ENCODE measurements around the gene UPK1A. TPM values are rescaled to one million over a fixed set of nuclear protein-coding genes. Genes with fewer than 3 reads are reported as not detected.

Gene UPK1A
- total and polyA plus RNA-seq, 2 donors (not counting 3 experiments of a cell fraction or from before 2014, with no cell fraction given): not detected

DNA sequence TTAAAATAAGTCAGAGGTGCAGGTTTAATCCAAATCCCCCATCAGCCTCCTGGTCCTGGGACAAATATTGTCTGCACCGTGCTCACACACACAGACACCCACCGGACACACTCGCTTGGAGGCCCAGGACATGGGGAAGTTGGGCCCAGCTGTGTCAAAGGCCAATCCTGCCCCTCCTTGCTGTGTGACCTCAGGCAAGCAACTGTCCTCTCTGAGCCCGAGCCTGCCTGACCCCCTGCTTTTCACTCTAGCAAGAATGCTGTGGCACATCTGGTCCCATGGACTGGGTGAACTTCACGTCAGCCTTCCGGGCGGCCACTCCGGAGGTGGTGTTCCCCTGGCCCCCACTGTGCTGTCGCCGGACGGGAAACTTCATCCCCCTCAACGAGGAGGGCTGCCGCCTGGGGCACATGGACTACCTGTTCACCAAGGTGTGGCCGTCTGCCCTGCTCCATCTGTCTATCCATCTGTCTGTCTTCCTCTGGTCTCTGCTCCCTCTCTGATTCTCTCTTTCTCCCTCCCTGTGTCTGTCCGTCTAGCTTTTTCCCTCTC, 9.3 kb downstream of the UPK1A start:
- Histone ChIP-seq H3K79me2 (ENCODE audit: control insufficient read depth, insufficient read depth, low read length) (no peaks in the 10 kb centered on the region), H3K27ac (ENCODE audit: insufficient read depth, low read depth, low read length) (no peak overlapping the region), H3K36me3 (ENCODE audit: control insufficient read depth in 2 of 2, extremely low read depth in 1 of 2, insufficient read depth in 2 of 2, low read length in 2 of 2) (no peaks in the 10 kb centered on the region), H3K9ac (replicated peaks; ENCODE audit: extremely low read depth, insufficient read depth, low read length) (no peak overlapping the region), H3K27me3 (ENCODE audit: control insufficient read depth in 2 of 2, insufficient read depth in 2 of 2, low read length in 2 of 2) (peaks cover 2 to 4% of the 10 kb centered on the region in 2 experiments), H3K9me3 (replicated peaks; ENCODE audit: control insufficient read depth, insufficient read depth, low read length) (no peaks in the 10 kb centered on the region), H4K20me1 (replicated peaks; ENCODE audit: control insufficient read depth, extremely low read depth, insufficient read depth, low read length) (no peaks in the 10 kb centered on the region), H3K4me2 (ENCODE audit: insufficient read depth, low read length) (no peak overlapping the region), H3K9me1 (replicated peaks; ENCODE audit: control insufficient read depth, extremely low read depth, insufficient read depth, low read length) (no peaks in the 10 kb centered on the region), H3K4me3 (replicated peaks in 1 of 3; ENCODE audit: insufficient read depth in 1 of 3, low read depth in 1 of 3, low read length in 3 of 3) (no peak overlapping the region), H3K4me1 (ENCODE audit: control insufficient read depth, extremely low read depth, insufficient read depth, low read length) (no peaks in the 10 kb centered on the region), H2AFZ (ENCODE audit: low read depth, low read length) (no peak overlapping the region)
- BruUV-seq (replicated peaks): no TSS peak
- DNase-seq (ENCODE audit: low read depth, low spot score): no peak
- dilution Hi-C loops (cut with MboI; ENCODE audit: extremely low pct_ligation_motif_present, low sequenced_read_pairs) (no loop called here), intact Hi-C loops (cut with micrococcal nuclease) (no loop called here)
- CTCF ChIA-PET: no interaction called here
- POLR2A ChIA-PET: no interaction called here
- no peak for FAIRE-seq
- TF ChIP-seq POLR2AphosphoS5 (IDR thresholded peaks at IDR 0.05; ENCODE audit: insufficient read depth, low read depth, low read length): no peak

DNA sequence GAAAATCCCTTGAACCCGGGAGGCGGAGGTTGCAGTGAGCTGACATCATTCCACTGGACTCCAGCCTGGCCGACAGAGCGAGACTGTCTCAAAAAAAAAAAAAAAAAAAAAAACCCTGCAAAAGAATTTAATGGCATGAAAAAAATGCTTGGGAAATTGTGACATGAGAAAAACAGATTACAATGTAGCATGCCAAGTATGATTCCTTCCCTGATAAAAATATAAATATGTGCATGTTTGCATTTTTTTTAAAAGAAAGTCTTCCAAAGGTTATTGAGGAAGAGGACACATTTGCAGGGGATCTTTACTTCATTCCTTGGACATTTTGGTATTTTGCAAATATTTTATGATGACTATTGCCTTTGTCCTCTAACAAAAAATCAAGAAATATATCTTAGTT, 23.5 kb downstream of the UPK1A start:
- Histone ChIP-seq H3K79me2 (ENCODE audit: control insufficient read depth, insufficient read depth, low read length) (no peaks in the 10 kb centered on the region), H3K4me1 (ENCODE audit: control insufficient read depth, extremely low read depth, insufficient read depth, low read length) (no peaks in the 10 kb centered on the region), H3K9me3 (replicated peaks; ENCODE audit: control insufficient read depth, insufficient read depth, low read length) (no peaks in the 10 kb centered on the region), H3K4me2 (ENCODE audit: insufficient read depth, low read length) (no peak overlapping the region), H3K27me3 (ENCODE audit: control insufficient read depth in 2 of 2, insufficient read depth in 2 of 2, low read length in 2 of 2) (no peaks in the 10 kb centered on the region), H3K4me3 (replicated peaks in 1 of 3; ENCODE audit: insufficient read depth in 1 of 3, low read depth in 1 of 3, low read length in 3 of 3) (no peak overlapping the region), H3K9ac (replicated peaks; ENCODE audit: extremely low read depth, insufficient read depth, low read length) (no peak overlapping the region), H2AFZ (ENCODE audit: low read depth, low read length) (no peak overlapping the region), H3K27ac (ENCODE audit: insufficient read depth, low read depth, low read length) (no peak overlapping the region), H3K9me1 (replicated peaks; ENCODE audit: control insufficient read depth, extremely low read depth, insufficient read depth, low read length) (no peaks in the 10 kb centered on the region), H3K36me3 (ENCODE audit: control insufficient read depth in 2 of 2, extremely low read depth in 1 of 2, insufficient read depth in 2 of 2, low read length in 2 of 2) (no peaks in the 10 kb centered on the region), H4K20me1 (replicated peaks; ENCODE audit: control insufficient read depth, extremely low read depth, insufficient read depth, low read length) (no peaks in the 10 kb centered on the region)
- TF ChIP-seq JUN (IDR thresholded peaks at IDR 0.05; ENCODE audit: borderline replicate concordance, insufficient read depth, insufficient read length, low read depth) (no peak), EZH2 (IDR thresholded peaks at IDR 0.05; ENCODE audit: borderline replicate concordance, low read depth, low read length, severe bottlenecking) (no peak), GATA2 (IDR thresholded peaks at IDR 0.05; ENCODE audit: insufficient read depth, insufficient read length, low read depth, low read length) (no peak), POLR2AphosphoS5 (IDR thresholded peaks at IDR 0.05; ENCODE audit: insufficient read depth, low read depth, low read length) (no peak), FOS (IDR thresholded peaks at IDR 0.05; ENCODE audit: borderline replicate concordance, insufficient read depth, low read length) (no peak), POLR2A (IDR thresholded peaks at IDR 0.05; ENCODE audit: low read depth, low read length) (no peak), MYC (IDR thresholded peaks at IDR 0.05; ENCODE audit: low read depth, low read length) (no peak)
- TF ChIP-seq, protein P1, sequence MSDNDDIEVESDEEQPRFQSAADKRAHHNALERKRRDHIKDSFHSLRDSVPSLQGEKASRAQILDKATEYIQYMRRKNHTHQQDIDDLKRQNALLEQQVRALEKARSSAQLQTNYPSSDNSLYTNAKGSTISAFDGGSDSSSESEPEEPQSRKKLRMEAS (IDR thresholded peaks at IDR 0.05; ENCODE audit: insufficient read depth, insufficient read length): no peak
- TF ChIP-seq, protein P2, sequence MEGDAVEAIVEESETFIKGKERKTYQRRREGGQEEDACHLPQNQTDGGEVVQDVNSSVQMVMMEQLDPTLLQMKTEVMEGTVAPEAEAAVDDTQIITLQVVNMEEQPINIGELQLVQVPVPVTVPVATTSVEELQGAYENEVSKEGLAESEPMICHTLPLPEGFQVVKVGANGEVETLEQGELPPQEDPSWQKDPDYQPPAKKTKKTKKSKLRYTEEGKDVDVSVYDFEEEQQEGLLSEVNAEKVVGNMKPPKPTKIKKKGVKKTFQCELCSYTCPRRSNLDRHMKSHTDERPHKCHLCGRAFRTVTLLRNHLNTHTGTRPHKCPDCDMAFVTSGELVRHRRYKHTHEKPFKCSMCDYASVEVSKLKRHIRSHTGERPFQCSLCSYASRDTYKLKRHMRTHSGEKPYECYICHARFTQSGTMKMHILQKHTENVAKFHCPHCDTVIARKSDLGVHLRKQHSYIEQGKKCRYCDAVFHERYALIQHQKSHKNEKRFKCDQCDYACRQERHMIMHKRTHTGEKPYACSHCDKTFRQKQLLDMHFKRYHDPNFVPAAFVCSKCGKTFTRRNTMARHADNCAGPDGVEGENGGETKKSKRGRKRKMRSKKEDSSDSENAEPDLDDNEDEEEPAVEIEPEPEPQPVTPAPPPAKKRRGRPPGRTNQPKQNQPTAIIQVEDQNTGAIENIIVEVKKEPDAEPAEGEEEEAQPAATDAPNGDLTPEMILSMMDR (IDR thresholded peaks at IDR 0.05; ENCODE audit: extremely low read depth in 1 of 2, insufficient read depth in 1 of 2, low read depth in 1 of 2, low read length in 2 of 2): no peak
- DNase-seq (ENCODE audit: low read depth, low spot score): no peak
- BruUV-seq (replicated peaks): no TSS peak
- intact Hi-C loops (cut with micrococcal nuclease) (loop anchor here (5.0 kb wide), 1 partner anchor 143 kb away; the partner anchor contains the start of gene TMEM147), dilution Hi-C loops (cut with MboI; ENCODE audit: extremely low pct_ligation_motif_present, low sequenced_read_pairs) (no loop called here)
- no peak for FAIRE-seq
- ChIA-PET POLR2A (interaction anchor here (0.7 kb wide), 1 partner anchor 59 kb away, joined by 8 read pairs; the partner anchor contains the start of gene LIN37), CTCF (interaction anchor here (1.3 kb wide), 1 partner anchor 12 kb away, joined by 3 read pairs; no protein-coding TSS in a partner anchor)
